Loucy (cell line): Measurements from ENCODE around the gene RABGAP1.

ENCODE experiments used
- H2AFZ ChIP-seq: fragments of 200-600 bp; sonication (generic); 2 replicates; pipeline ENCODE4 v1.6.0; 2016; ENCODE audit warnings: antibody characterized with exemption, mild to moderate bottlenecking, low read length, moderate library complexity
- H3F3A ChIP-seq: fragments of 200-600 bp; 2 replicates; pipeline ENCODE4 v1.6.0; 2016; ENCODE audit warnings: antibody characterized with exemption, low read depth, mild to moderate bottlenecking
- H3K27me3 ChIP-seq: fragments of 200-600 bp; sonication (generic); 2 replicates; pipeline ENCODE4 v1.6.1; 2014; ENCODE audit warnings: low read length, mild to moderate bottlenecking; ENCODE audit not compliant: insufficient read depth, poor library complexity, severe bottlenecking
- H3K36me3 ChIP-seq: fragments of 200-600 bp; sonication (generic); 2 replicates; pipeline ENCODE4 v1.6.1; 2016; ENCODE audit warnings: low read length; ENCODE audit not compliant: insufficient read depth
- H3K4me1 ChIP-seq: fragments of 200-600 bp; sonication (generic); 2 replicates; pipeline ENCODE4 v1.5.1; 2014; ENCODE audit warnings: low read length, mild to moderate bottlenecking; ENCODE audit not compliant: insufficient read depth, poor library complexity, severe bottlenecking
- H3K4me2 ChIP-seq: fragments of 200-600 bp; sonication (generic); 2 replicates; pipeline ENCODE4 v1.6.0; 2014; ENCODE audit warnings: antibody characterized with exemption, low read length, low read depth, mild to moderate bottlenecking; ENCODE audit not compliant: poor library complexity, severe bottlenecking
- H3K4me3 ChIP-seq: fragments of 200-600 bp; sonication (generic); 2 replicates; pipeline ENCODE4 v1.5.1; 2014; ENCODE audit warnings: low read length, mild to moderate bottlenecking, mixed read lengths; ENCODE audit not compliant: poor library complexity, severe bottlenecking
- H3K79me2 ChIP-seq: fragments of 200-600 bp; sonication (generic); 2 replicates; pipeline ENCODE4 v1.6.1; 2014; ENCODE audit warnings: low read length; ENCODE audit not compliant: insufficient read depth
- H3K9ac ChIP-seq: fragments of 200-600 bp; sonication (generic); 2 replicates; pipeline ENCODE4 v1.6.0; 2014; ENCODE audit warnings: mild to moderate bottlenecking, low read depth, low read length, moderate library complexity; ENCODE audit not compliant: poor library complexity, severe bottlenecking
- H3K9me2 ChIP-seq: fragments of 200-600 bp; sonication (generic); replicated peaks from 2 replicates; pipeline ENCODE4 v1.6.1; 2016; ENCODE audit warnings: low read depth, low read length, mixed read lengths
- H3K9me3 ChIP-seq: fragments of 200-600 bp; sonication (generic); 2 replicates; pipeline ENCODE4 v1.6.1; 2014; ENCODE audit warnings: mild to moderate bottlenecking, antibody characterized with exemption, low read length, low read depth; ENCODE audit not compliant: insufficient read depth
- H4K20me1 ChIP-seq: fragments of 200-600 bp; sonication (generic); 2 replicates; pipeline ENCODE4 v1.6.0; 2014; ENCODE audit warnings: antibody characterized with exemption, low read length, mild to moderate bottlenecking; ENCODE audit not compliant: insufficient read depth, poor library complexity, severe bottlenecking
- EZH2phosphoT487 ChIP-seq: fragments of 200-600 bp; IDR thresholded peaks from 2 replicates; pipeline ENCODE4 v1.6.1; 2018; ENCODE audit warnings: antibody characterized with exemption, mild to moderate bottlenecking, moderate library complexity, borderline replicate concordance
- TF ChIP-seq, protein P1 (sequence below): fragments of 200-600 bp; sonication (generic); conservative IDR thresholded peaks from 2 replicates; pipeline ENCODE4 v1.5.1; 2014; ENCODE audit warnings: mild to moderate bottlenecking, antibody characterized with exemption, low read length

Gene RABGAP1

GRCh38 chr9:123121457-123121856 lies 180.6 kb downstream of the RABGAP1 start:
- H3K9me3 ChIP-seq, result no peaks in the 10 kb centered on the region
- H3K9ac ChIP-seq, result no peak overlapping the region
- no peaks in the 10 kb centered on the region for H3F3A ChIP-seq
- no peaks in the 10 kb centered on the region for H4K20me1 ChIP-seq
- no peaks in the 10 kb centered on the region for H3K9me2 ChIP-seq
- TF ChIP-seq EZH2phosphoT487, result no peak
- TF ChIP-seq, protein P1, sequence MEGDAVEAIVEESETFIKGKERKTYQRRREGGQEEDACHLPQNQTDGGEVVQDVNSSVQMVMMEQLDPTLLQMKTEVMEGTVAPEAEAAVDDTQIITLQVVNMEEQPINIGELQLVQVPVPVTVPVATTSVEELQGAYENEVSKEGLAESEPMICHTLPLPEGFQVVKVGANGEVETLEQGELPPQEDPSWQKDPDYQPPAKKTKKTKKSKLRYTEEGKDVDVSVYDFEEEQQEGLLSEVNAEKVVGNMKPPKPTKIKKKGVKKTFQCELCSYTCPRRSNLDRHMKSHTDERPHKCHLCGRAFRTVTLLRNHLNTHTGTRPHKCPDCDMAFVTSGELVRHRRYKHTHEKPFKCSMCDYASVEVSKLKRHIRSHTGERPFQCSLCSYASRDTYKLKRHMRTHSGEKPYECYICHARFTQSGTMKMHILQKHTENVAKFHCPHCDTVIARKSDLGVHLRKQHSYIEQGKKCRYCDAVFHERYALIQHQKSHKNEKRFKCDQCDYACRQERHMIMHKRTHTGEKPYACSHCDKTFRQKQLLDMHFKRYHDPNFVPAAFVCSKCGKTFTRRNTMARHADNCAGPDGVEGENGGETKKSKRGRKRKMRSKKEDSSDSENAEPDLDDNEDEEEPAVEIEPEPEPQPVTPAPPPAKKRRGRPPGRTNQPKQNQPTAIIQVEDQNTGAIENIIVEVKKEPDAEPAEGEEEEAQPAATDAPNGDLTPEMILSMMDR, result no peak
- H3K4me2 ChIP-seq, result no peak overlapping the region
- H3K79me2 ChIP-seq, result no peaks in the 10 kb centered on the region
- H3K4me3 ChIP-seq, result no peak overlapping the region
- no peak overlapping the region for H2AFZ ChIP-seq
- no peaks in the 10 kb centered on the region for H3K4me1 ChIP-seq
- peaks cover 33% of the 10 kb centered on the region; the same call in 1 of the 2 replicates for H3K36me3 ChIP-seq
- no peaks in the 10 kb centered on the region for H3K27me3 ChIP-seq

GRCh38 chr9:123127512-123128075 lies 186.8 kb downstream of the RABGAP1 start:
- H3K9me2 ChIP-seq, result no peaks in the 10 kb centered on the region
- no peak for TF ChIP-seq EZH2phosphoT487
- TF ChIP-seq, protein P1, result no peak
- no peaks in the 10 kb centered on the region for H3K79me2 ChIP-seq
- H3K4me2 ChIP-seq, result no peak overlapping the region
- H3K9ac ChIP-seq, result no peak overlapping the region
- no peaks in the 10 kb centered on the region for H3F3A ChIP-seq
- no peaks in the 10 kb centered on the region for H3K4me1 ChIP-seq
- no peak overlapping the region for H3K4me3 ChIP-seq
- no peak overlapping the region for H2AFZ ChIP-seq
- no peaks in the 10 kb centered on the region for H3K27me3 ChIP-seq
- no peaks in the 10 kb centered on the region for H4K20me1 ChIP-seq
- peaks cover 76% of the 10 kb centered on the region for H3K36me3 ChIP-seq
- no peaks in the 10 kb centered on the region for H3K9me3 ChIP-seq

DNA sequence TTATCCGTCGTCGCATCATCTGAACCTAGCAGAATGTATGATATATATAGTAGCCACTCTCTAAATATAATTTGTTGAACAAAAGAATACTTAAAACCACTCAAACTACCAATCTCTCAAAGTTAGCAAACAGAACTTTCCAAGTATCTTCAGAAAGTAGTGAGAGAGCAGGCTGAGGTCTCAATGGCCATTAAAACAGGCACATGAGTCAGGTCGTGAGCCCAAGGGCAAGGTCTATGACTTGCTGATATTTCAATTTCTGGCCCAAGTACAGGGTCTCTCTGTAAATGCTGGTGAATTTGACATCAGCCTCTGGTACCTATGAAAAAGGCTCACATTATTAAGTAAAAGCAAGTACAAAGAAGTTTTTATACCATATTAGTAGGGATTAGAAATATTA lies 187.8 kb downstream of the RABGAP1 start:
- no peaks in the 10 kb centered on the region for H3K9me3 ChIP-seq
- H3K9ac ChIP-seq, result no peak overlapping the region
- peaks cover 82% of the 10 kb centered on the region for H3K36me3 ChIP-seq
- no peak overlapping the region for H2AFZ ChIP-seq
- no peaks in the 10 kb centered on the region for H4K20me1 ChIP-seq
- no peak overlapping the region for H3K4me2 ChIP-seq
- H3K79me2 ChIP-seq, result no peaks in the 10 kb centered on the region
- no peak overlapping the region for H3K4me3 ChIP-seq
- no peaks in the 10 kb centered on the region for H3K9me2 ChIP-seq
- H3K27me3 ChIP-seq, result no peaks in the 10 kb centered on the region
- TF ChIP-seq EZH2phosphoT487, result no peak
- TF ChIP-seq, protein P1, result no peak
- no peaks in the 10 kb centered on the region for H3F3A ChIP-seq
- no peaks in the 10 kb centered on the region for H3K4me1 ChIP-seq
